Right atrium auricular region (tissue), 2 donors: ENCODE measurements around the gene PLEKHB2. TPM values are rescaled to one million over a fixed set of nuclear protein-coding genes. Genes with fewer than 3 reads are reported as not detected.
"Not testable (repeated sequence)": the region's sequence is repeated elsewhere in the genome, so short reads cannot be mapped to it uniquely, and the experiment has no call there.

ENCODE experiments used
- DNase-seq: peaks from one replicate; pipeline ENCODE4 v3.0.0-alpha.2; 2019; ENCODE audit warnings: low spot score
- H3K27ac ChIP-seq, 2 donors: fragments of 200-600 bp; sonication (generic); 1 replicate in 1 of 2; 2 replicates in 1 of 2; pipeline ENCODE4 v1.5.1; 2016 to 2019
- H3K27me3 ChIP-seq, 2 donors: fragments of 200-600 bp; sonication (generic); one replicate each; pipeline versions ENCODE4 v1.5.1 to v1.6.0; 2017 to 2019
- H3K36me3 ChIP-seq: fragments of 200-600 bp; sonication (generic); one replicate; pipeline ENCODE4 v1.5.1; 2016
- H3K4me1 ChIP-seq, 2 donors: fragments of 200-600 bp; sonication (generic); one replicate each; pipeline versions ENCODE4 v1.5.1 to v1.6.0; 2017 to 2019
- H3K4me3 ChIP-seq, 2 donors: fragments of 200-600 bp; sonication (generic); 1 replicate in 1 of 2; 2 replicates in 1 of 2; pipeline ENCODE4 v1.5.1; 2017 to 2019; ENCODE audit warnings: mild to moderate bottlenecking in 1 of 2, moderate library complexity in 1 of 2
- H3K9me3 ChIP-seq, 2 donors: fragments of 200-600 bp; sonication (generic); one replicate each; pipeline ENCODE4 v1.5.1; 2019
- total RNA-seq, 2 donors: library from RNA; depleted of rRNA; stranded (reverse); fragments of >200 nt; gene quantifications; one replicate each; pipeline ENCODE4 v1.1.0, GENCODE V29; 2016
- TF ChIP-seq, protein P1 (sequence below), 2 donors: fragments of 200-600 bp; sonication (generic); IDR thresholded peaks; one replicate each; pipeline ENCODE4 v1.5.1; 2019; ENCODE audit warnings: antibody characterized with exemption in 2 of 2

PLEKHB2 gene
- total RNA-seq, 2 donors from 2014 or later: 40.5 to 44.8 TPM

DNA sequence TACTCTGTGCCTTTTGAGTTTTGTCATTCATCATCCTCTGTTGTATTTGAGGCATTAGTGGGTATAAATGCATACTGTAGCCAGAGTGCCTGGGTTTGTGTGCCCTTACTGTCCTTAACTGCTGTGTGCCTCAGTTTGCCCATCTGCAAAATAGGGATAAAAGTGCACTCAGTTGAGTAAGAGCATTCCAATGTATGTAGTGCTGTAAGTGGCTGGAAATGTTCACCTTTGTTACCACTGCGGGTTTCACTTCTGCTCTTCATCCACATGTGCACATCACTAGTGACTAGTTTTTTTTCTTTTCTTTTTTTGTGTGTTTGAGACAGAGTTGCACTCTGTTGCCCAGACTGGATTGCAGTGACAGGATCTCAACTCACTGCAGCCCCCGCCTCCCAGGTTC is 39.9 kb downstream of the PLEKHB2 start:
- Histone ChIP-seq H3K27ac (no peak overlapping the region), H3K9me3 (no peaks in the 10 kb centered on the region), H3K4me1 (no peaks in the 10 kb centered on the region), H3K36me3 (peaks cover 51% of the 10 kb centered on the region), H3K4me3 (no peak overlapping the region), H3K27me3 (no peaks in the 10 kb centered on the region)
- TF ChIP-seq, protein P1, sequence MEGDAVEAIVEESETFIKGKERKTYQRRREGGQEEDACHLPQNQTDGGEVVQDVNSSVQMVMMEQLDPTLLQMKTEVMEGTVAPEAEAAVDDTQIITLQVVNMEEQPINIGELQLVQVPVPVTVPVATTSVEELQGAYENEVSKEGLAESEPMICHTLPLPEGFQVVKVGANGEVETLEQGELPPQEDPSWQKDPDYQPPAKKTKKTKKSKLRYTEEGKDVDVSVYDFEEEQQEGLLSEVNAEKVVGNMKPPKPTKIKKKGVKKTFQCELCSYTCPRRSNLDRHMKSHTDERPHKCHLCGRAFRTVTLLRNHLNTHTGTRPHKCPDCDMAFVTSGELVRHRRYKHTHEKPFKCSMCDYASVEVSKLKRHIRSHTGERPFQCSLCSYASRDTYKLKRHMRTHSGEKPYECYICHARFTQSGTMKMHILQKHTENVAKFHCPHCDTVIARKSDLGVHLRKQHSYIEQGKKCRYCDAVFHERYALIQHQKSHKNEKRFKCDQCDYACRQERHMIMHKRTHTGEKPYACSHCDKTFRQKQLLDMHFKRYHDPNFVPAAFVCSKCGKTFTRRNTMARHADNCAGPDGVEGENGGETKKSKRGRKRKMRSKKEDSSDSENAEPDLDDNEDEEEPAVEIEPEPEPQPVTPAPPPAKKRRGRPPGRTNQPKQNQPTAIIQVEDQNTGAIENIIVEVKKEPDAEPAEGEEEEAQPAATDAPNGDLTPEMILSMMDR (IDR thresholded peaks at IDR 0.05): no peak
- no peak for DNase-seq

DNA sequence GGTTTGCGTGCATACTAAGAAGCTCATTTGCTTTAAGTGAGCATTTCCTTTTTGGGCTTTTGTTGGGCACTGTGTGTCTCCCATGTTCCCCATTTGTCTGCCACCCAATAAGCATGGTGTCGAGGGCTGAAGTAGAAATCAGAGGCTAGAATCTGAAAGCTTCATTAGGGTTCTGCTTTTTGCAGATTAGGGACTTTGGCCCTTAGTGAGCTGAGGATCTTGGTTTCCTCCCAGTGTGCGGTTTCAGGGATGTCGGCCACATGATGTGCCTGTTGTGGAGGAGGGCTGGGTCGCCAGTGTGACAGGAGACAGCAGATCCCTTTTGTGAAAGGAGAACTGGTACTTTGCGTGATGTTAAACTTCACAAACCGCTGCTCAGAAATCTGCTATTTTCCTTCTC is 41.1 kb downstream of the PLEKHB2 start:
- Histone ChIP-seq H3K36me3 (peaks cover 40% of the 10 kb centered on the region), H3K27me3 (no peaks in the 10 kb centered on the region), H3K4me1 (no peaks in the 10 kb centered on the region), H3K4me3 (no peak overlapping the region), H3K9me3 (no peaks in the 10 kb centered on the region), H3K27ac (no peak overlapping the region)
- TF ChIP-seq, protein P1 (IDR thresholded peaks at IDR 0.05): no peak
- no peak for DNase-seq

DNA sequence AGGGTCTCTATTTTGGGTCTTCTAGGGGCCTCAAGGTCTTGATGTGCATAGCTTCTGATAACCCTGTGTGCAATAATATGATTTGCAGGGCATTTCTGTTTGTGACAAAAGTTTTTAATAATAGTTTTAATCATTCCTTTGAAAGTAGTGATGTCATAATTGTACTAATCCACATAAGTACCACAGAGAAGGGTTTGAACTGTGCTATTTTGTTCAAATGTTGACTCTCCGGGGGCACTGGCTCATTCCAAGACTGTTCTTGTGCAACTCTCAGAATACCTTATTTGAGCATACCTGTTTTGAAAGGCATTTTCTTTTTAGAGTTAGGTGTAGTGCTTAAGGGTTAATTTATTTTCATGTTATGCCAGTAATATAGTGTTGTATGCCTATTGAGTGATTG is 41.6 kb downstream of the PLEKHB2 start:
- Histone ChIP-seq H3K27me3 (no peaks in the 10 kb centered on the region), H3K36me3 (peaks cover 38% of the 10 kb centered on the region), H3K4me3 (no peak overlapping the region), H3K4me1 (no peaks in the 10 kb centered on the region), H3K27ac (no peak overlapping the region), H3K9me3 (no peaks in the 10 kb centered on the region)
- TF ChIP-seq, protein P1 (IDR thresholded peaks at IDR 0.05): no peak
- no peak for DNase-seq

DNA sequence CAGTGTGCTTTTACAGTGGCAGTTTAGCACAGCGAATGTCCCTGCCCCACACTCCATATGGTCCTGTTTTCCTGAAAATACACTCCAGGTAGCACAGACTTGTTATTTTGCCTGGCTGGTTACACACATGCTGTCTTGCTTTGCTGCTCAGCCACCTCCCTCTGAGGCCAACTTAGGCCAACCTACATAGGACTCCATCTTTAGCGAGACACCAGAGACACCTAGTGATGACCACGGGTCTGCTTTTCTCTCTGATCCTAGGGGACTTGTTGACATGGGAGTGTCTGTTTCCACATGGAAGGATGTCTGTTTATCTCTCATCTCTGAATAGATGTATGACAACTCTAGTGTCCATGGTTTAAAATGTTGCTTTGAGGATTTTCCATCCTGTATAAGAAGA is 43.3 kb downstream of the PLEKHB2 start:
- Histone ChIP-seq H3K27me3 (no peaks in the 10 kb centered on the region), H3K27ac (no peak overlapping the region), H3K36me3 (peaks cover 33% of the 10 kb centered on the region), H3K4me1 (no peaks in the 10 kb centered on the region), H3K9me3 (no peaks in the 10 kb centered on the region), H3K4me3 (no peak overlapping the region)
- TF ChIP-seq, protein P1 (IDR thresholded peaks at IDR 0.05): no peak
- no peak for DNase-seq

DNA sequence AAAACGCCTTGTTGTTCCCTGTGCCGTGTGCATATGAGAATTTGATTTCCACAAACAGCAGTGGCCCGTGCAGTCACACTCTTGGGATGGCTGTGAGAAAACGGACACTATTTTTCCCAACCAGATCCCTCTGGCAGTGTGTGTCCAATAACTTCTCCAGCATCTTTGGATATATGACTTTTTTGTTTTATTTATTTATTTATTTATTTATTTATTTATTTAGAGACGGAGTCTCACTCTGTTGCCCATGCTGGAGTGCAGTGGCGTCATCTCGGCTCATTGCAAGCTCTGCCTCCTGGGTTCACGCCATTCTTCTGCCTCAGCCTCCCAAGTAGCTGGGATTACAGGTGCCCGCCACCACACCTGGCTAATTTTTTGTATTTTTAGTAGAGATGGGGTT is 45.0 kb downstream of the PLEKHB2 start:
- not testable (repeated sequence) for H3K27ac ChIP-seq, DNase-seq, H3K27me3 ChIP-seq, H3K4me3 ChIP-seq, H3K4me1 ChIP-seq, H3K9me3 ChIP-seq
- peaks cover 21% of the 10 kb centered on the region for H3K36me3 ChIP-seq

DNA sequence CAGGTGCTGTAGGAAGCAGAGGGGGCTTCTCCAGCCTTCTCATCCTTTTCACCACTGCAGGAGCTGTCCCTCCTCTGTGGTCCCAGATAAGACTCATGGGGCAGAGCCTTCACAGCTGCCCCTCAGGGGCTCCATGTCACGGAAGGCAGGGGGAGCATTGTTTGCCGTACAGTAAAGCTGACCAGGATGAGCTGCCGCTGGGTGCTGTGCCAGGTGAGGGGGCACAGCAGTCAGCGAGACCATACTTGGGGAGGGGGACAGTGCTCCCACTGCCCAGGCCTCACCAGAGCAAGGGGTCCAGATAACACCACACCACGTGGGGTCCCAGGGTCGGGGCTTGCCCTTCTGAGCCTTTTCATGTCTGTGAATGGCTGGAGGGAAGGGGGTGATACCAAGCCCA is 46.3 kb downstream of the PLEKHB2 start:
- Histone ChIP-seq H3K4me3 (no peak overlapping the region), H3K36me3 (peaks cover 16% of the 10 kb centered on the region), H3K27ac (no peak overlapping the region), H3K9me3 (no peaks in the 10 kb centered on the region), H3K27me3 (no peaks in the 10 kb centered on the region), H3K4me1 (no peaks in the 10 kb centered on the region)
- no peak for DNase-seq
- TF ChIP-seq, protein P1 (IDR thresholded peaks at IDR 0.05): no peak
